ENCODE data around the gene BICC1. TPM values are rescaled to one million over a fixed set of nuclear protein-coding genes. Genes with fewer than 3 reads are reported as not detected.

Gene BICC1
- polyA plus RNA-seq, 1 experiment, result 25.6 TPM

DNA sequence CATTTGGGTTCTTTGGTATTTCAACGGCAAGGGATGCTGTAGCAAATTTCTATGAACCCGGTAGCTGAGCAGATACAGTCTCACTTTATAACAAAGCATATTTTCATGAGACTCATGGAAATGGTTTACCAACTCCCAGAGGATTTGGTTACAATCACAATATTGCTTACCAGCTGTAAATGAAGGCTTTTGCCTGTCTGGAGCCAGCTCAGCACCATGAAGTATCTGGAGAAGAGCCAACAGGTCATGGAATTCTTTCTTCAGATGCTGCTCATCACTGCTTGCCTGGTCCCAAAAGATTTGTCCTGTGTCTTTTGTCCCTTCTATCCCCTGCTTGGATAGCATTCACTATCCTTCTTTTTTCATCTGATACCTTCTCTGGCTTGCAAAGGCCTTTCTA, 346.9 kb downstream of the BICC1 start:
- Histone ChIP-seq H3K9me3 (ENCODE audit: control insufficient read depth, insufficient read depth, low read length) (no peaks in the 10 kb centered on the region), H3K27ac (ENCODE audit: low read depth, low read length) (no peak overlapping the region), H3K27me3 (ENCODE audit: control insufficient read depth, insufficient read depth, low read length) (no peaks in the 10 kb centered on the region), H3K4me3 (ENCODE audit: low read depth, low read length) (no peak overlapping the region)
- TF ChIP-seq, protein P1, sequence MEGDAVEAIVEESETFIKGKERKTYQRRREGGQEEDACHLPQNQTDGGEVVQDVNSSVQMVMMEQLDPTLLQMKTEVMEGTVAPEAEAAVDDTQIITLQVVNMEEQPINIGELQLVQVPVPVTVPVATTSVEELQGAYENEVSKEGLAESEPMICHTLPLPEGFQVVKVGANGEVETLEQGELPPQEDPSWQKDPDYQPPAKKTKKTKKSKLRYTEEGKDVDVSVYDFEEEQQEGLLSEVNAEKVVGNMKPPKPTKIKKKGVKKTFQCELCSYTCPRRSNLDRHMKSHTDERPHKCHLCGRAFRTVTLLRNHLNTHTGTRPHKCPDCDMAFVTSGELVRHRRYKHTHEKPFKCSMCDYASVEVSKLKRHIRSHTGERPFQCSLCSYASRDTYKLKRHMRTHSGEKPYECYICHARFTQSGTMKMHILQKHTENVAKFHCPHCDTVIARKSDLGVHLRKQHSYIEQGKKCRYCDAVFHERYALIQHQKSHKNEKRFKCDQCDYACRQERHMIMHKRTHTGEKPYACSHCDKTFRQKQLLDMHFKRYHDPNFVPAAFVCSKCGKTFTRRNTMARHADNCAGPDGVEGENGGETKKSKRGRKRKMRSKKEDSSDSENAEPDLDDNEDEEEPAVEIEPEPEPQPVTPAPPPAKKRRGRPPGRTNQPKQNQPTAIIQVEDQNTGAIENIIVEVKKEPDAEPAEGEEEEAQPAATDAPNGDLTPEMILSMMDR (IDR thresholded peaks at IDR 0.05; ENCODE audit: low read depth, low read length), result no peak
- POLR2A ChIA-PET, result no interaction called here
- DNase-seq (ENCODE audit: low read depth, low spot score), result no peak
- CTCF ChIA-PET, result no interaction called here

DNA sequence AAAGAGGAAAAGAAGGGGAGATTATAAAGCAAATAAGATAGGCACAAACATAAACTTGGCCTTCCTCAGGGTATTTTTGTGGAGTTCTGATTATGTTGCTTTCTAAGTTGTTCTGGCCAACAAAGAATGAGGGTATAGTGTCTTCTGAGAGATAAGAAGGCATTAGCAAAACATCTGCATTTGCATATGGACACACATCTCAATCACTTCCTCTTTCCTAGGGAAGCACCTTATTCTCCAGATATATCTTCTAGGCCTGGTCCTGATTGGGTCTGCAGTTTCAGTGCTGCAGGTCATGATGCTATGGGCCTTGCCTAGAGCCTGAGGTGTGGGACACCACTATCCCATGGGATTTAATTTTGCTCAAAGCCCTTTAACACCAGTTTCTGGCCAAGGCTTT, 355.0 kb downstream of the BICC1 start:
- TF ChIP-seq, protein P1 (IDR thresholded peaks at IDR 0.05; ENCODE audit: low read depth, low read length), result no peak
- DNase-seq (ENCODE audit: low read depth, low spot score), result no peak
- ChIA-PET CTCF (no interaction called here), POLR2A (no interaction called here)
- Histone ChIP-seq H3K27ac (ENCODE audit: low read depth, low read length) (no peak overlapping the region), H3K27me3 (ENCODE audit: control insufficient read depth, insufficient read depth, low read length) (no peaks in the 10 kb centered on the region), H3K4me3 (ENCODE audit: low read depth, low read length) (no peak overlapping the region), H3K9me3 (ENCODE audit: control insufficient read depth, insufficient read depth, low read length) (no peaks in the 10 kb centered on the region)

DNA sequence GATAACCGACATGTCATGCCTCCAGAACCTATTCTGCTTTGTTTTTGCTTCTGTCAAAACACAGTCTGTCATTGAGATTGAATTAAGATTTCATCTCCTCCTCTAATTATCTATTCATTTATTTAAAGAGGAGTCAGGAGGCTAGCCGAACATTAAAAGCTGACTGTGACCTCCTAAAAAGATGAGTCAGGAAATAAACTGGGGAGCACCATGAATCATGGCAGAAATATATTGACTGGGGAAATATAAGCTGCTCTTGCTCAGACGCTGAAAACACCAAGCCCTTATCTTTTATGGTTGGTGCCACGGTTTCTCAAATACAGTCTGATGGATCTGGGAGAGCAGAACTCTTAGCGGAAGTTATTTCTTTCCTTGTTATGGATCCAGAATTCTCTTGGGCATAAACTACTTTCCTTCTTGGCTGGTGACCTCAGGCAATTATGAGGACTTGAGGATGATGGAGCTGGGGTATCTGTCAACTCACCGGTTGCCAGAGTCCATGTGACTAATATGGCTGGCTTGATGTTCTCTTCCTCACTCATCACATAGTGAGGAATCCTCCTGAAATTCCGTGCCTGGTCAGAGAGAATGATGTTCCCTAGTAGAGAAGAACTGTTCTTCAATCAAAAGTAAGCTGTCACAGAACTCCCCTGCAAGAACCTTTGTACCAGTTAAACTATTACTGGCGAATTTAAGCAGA, 356.2 kb downstream of the BICC1 start:
- CTCF ChIA-PET, result no interaction called here
- Histone ChIP-seq H3K27me3 (ENCODE audit: control insufficient read depth, insufficient read depth, low read length) (no peaks in the 10 kb centered on the region), H3K4me3 (ENCODE audit: low read depth, low read length) (no peak overlapping the region), H3K9me3 (ENCODE audit: control insufficient read depth, insufficient read depth, low read length) (no peaks in the 10 kb centered on the region), H3K27ac (ENCODE audit: low read depth, low read length) (no peak overlapping the region)
- no peak for DNase-seq (ENCODE audit: low read depth, low spot score)
- TF ChIP-seq, protein P1 (IDR thresholded peaks at IDR 0.05; ENCODE audit: low read depth, low read length), result no peak
- POLR2A ChIA-PET, result no interaction called here

DNA sequence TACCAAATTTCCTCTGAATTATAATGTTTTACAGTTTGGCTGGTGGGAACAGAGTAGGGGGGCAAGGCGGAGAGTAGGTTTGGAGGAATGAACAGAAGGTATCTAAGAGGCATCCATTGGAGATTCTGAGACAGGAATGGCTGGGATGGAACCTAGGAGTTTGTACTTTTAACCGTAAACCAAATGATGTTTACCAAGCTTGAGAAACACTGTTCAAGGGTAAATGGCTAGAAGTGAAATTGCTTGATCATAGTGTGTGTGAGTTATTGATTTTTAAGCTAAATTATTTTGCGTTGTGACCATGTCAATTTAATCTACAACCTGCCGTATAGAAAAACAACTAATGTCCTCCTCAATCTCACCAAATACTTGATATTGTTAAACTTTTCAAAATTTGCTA, 357.4 kb downstream of the BICC1 start:
- TF ChIP-seq, protein P1 (IDR thresholded peaks at IDR 0.05; ENCODE audit: low read depth, low read length), result no peak
- Histone ChIP-seq H3K9me3 (ENCODE audit: control insufficient read depth, insufficient read depth, low read length) (no peaks in the 10 kb centered on the region), H3K4me3 (ENCODE audit: low read depth, low read length) (no peak overlapping the region), H3K27ac (ENCODE audit: low read depth, low read length) (no peak overlapping the region), H3K27me3 (ENCODE audit: control insufficient read depth, insufficient read depth, low read length) (no peaks in the 10 kb centered on the region)
- ChIA-PET POLR2A (no interaction called here), CTCF (no interaction called here)
- no peak for DNase-seq (ENCODE audit: low read depth, low spot score)

DNA sequence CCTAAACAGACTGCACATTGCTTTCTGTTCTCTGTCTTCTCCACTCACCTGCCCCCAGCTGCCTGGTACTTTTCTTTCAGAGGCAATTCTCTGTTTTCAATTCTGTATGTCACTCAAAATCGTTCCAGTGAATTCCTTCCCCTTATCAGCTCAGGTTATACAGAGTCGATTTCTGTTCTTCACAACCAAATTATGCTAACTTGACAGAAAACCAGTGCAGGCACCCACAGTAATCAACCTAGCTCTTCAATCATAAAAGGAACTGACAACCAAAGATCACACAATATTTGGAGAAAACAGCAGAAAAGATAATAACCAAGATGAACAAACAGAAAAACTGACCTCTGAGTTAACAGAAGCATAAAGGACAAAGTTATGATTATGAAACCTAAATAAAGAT, 360.5 kb downstream of the BICC1 start:
- H3K9me3 ChIP-seq (ENCODE audit: control insufficient read depth, insufficient read depth, low read length), result no peaks in the 10 kb centered on the region
- H3K4me3 ChIP-seq (ENCODE audit: low read depth, low read length), result no peak overlapping the region
- ChIA-PET POLR2A (no interaction called here), CTCF (no interaction called here)
- no peak for DNase-seq (ENCODE audit: low read depth, low spot score)
- no peak overlapping the region for H3K27ac ChIP-seq (ENCODE audit: low read depth, low read length)
- no peaks in the 10 kb centered on the region for H3K27me3 ChIP-seq (ENCODE audit: control insufficient read depth, insufficient read depth, low read length)
- TF ChIP-seq, protein P1 (IDR thresholded peaks at IDR 0.05; ENCODE audit: low read depth, low read length), result no peak

Other genes with a start within 250 kb of the BICC1 start
- gene IPMK, start 245.0 kb upstream of the BICC1 start, polyA plus RNA-seq (2011; rRNA removed), result 1.9 and 3.1 TPM in 2 replicates
- 59.9 and 80.0 TPM in 2 replicates for gene CISD1, start 243.7 kb upstream of the BICC1 start, polyA plus RNA-seq (2011; rRNA removed)
- gene UBE2D1, start 177.9 kb upstream of the BICC1 start, polyA plus RNA-seq (2011; rRNA removed), result 24.3 and 36.1 TPM in 2 replicates
- 14.1 and 17.0 TPM in 2 replicates for gene TFAM, start 127.5 kb upstream of the BICC1 start, polyA plus RNA-seq (2011; rRNA removed)